Measurements from ENCODE around the gene RNF146. TPM values are rescaled to one million over a fixed set of nuclear protein-coding genes. Genes with fewer than 3 reads are reported as not detected.

Gene RNF146
- total and polyA plus RNA-seq, 2 of the 13 experiments (the other 11 are each of a cell fraction or from before 2014, with no cell fraction given), result 18.8 to 27.6 TPM

DNA sequence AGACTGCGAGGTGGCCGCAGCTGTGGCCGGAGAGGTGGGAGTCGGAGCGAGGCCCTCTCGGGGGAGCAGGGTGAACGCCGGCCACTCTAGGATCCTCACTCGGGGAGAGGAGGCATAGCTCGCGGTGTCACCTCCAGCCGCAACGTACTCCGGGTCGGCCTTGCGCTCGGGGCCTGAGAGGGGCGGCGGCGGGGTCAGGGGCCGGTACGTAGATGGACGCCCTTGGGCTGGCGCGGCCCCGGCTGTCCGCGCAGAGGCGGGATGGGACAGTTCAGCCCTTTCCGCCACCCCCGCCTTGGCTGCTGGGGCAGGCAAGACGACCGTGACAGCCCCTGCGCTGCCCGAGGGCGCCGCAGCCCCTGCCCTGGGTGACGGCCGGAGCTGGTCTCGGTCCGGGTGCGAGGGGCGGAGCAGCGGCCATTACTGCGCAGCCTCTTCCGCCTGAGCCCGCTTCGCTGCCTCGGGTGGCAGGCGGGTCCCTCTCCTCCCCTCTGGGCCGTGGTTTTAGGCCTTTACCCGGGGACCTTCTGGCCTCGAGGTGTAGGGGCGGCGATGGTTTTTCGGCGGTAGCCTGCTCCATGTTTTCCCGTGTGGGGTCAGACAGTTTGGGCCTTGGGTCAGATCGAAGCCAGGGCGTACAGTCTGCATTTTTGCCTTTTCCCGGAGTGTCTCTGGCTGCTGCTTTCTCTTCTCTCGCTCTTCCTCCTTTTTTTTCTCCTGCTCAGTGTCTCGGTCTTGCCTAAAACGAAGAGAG, 405 bp downstream of the RNF146 start (continued):
- TF ChIP-seq, protein P1, sequence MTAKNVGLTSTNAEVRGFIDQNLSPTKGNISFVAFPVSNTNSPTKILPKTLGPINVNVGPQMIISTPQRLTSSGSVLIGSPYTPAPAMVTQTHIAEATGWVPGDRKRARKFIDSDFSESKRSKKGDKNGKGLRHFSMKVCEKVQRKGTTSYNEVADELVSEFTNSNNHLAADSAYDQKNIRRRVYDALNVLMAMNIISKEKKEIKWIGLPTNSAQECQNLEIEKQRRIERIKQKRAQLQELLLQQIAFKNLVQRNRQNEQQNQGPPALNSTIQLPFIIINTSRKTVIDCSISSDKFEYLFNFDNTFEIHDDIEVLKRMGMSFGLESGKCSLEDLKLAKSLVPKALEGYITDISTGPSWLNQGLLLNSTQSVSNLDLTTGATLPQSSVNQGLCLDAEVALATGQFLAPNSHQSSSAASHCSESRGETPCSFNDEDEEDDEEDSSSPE (CRISPR knock-in tag; IDR thresholded peaks at IDR 0.05), result peak; percentile 10; the same call in 1 of the 2 replicates
- no peak for TF ChIP-seq KLF13 (CRISPR knock-in tag; IDR thresholded peaks at IDR 0.05)
- no peak for TF ChIP-seq ZNF839 (CRISPR knock-in tag; IDR thresholded peaks at IDR 0.05; ENCODE audit: borderline replicate concordance)
- TF ChIP-seq SP5 (CRISPR knock-in tag; IDR thresholded peaks at IDR 0.05; ENCODE audit: borderline replicate concordance, low read depth), result peak; percentile 94
- TF ChIP-seq RFX1 (IDR thresholded peaks at IDR 0.05), result no peak
- TF ChIP-seq MTF1 (CRISPR knock-in tag; IDR thresholded peaks at IDR 0.05), result no peak
- TF ChIP-seq SATB2 (CRISPR knock-in tag; IDR thresholded peaks at IDR 0.05), result no peak
- TF ChIP-seq, protein P2, sequence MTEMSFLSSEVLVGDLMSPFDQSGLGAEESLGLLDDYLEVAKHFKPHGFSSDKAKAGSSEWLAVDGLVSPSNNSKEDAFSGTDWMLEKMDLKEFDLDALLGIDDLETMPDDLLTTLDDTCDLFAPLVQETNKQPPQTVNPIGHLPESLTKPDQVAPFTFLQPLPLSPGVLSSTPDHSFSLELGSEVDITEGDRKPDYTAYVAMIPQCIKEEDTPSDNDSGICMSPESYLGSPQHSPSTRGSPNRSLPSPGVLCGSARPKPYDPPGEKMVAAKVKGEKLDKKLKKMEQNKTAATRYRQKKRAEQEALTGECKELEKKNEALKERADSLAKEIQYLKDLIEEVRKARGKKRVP (CRISPR knock-in tag; IDR thresholded peaks at IDR 0.05), result no peak; a peak in 1 of 4 replicates
- TF ChIP-seq ZNF709 (CRISPR knock-in tag; IDR thresholded peaks at IDR 0.05), result peak; percentile 82; the same call in 1 of the 2 replicates
- TF ChIP-seq SNAI1 (CRISPR knock-in tag; IDR thresholded peaks at IDR 0.05; ENCODE audit: borderline replicate concordance), result no peak; the same call in 1 of the 2 replicates
- no peak for TF ChIP-seq ZNF629 (CRISPR knock-in tag; conservative IDR thresholded peaks at IDR 0.05)
- no peak for TF ChIP-seq CENPX (CRISPR knock-in tag; IDR thresholded peaks at IDR 0.05)
- no peak; the same call in 1 of the 2 replicates for TF ChIP-seq HMG20A (CRISPR knock-in tag; IDR thresholded peaks at IDR 0.05; ENCODE audit: borderline replicate concordance)
- TF ChIP-seq, protein P3, sequence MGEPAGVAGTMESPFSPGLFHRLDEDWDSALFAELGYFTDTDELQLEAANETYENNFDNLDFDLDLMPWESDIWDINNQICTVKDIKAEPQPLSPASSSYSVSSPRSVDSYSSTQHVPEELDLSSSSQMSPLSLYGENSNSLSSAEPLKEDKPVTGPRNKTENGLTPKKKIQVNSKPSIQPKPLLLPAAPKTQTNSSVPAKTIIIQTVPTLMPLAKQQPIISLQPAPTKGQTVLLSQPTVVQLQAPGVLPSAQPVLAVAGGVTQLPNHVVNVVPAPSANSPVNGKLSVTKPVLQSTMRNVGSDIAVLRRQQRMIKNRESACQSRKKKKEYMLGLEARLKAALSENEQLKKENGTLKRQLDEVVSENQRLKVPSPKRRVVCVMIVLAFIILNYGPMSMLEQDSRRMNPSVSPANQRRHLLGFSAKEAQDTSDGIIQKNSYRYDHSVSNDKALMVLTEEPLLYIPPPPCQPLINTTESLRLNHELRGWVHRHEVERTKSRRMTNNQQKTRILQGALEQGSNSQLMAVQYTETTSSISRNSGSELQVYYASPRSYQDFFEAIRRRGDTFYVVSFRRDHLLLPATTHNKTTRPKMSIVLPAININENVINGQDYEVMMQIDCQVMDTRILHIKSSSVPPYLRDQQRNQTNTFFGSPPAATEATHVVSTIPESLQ (CRISPR knock-in tag; conservative IDR thresholded peaks at IDR 0.05), result no peak
- TF ChIP-seq, protein P4, sequence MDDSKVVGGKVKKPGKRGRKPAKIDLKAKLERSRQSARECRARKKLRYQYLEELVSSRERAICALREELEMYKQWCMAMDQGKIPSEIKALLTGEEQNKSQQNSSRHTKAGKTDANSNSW (CRISPR knock-in tag; IDR thresholded peaks at IDR 0.05; ENCODE audit: borderline replicate concordance), result peak; percentile 91; the same call in 1 of the 2 replicates
- TF ChIP-seq PHF8 (CRISPR knock-in tag; IDR thresholded peaks at IDR 0.05), result peak; percentile 99
- TF ChIP-seq LCORL (IDR thresholded peaks at IDR 0.05), result no peak
- peak; percentile 71; the same call in 1 of the 2 replicates for TF ChIP-seq LCORL (CRISPR knock-in tag; IDR thresholded peaks at IDR 0.05)
- peak; percentile 82 for TF ChIP-seq ATF7-NPFF (CRISPR knock-in tag; IDR thresholded peaks at IDR 0.05; ENCODE audit: low read depth)
- TF ChIP-seq, protein P5, sequence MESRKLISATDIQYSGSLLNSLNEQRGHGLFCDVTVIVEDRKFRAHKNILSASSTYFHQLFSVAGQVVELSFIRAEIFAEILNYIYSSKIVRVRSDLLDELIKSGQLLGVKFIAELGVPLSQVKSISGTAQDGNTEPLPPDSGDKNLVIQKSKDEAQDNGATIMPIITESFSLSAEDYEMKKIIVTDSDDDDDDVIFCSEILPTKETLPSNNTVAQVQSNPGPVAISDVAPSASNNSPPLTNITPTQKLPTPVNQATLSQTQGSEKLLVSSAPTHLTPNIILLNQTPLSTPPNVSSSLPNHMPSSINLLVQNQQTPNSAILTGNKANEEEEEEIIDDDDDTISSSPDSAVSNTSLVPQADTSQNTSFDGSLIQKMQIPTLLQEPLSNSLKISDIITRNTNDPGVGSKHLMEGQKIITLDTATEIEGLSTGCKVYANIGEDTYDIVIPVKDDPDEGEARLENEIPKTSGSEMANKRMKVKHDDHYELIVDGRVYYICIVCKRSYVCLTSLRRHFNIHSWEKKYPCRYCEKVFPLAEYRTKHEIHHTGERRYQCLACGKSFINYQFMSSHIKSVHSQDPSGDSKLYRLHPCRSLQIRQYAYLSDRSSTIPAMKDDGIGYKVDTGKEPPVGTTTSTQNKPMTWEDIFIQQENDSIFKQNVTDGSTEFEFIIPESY (CRISPR knock-in tag; IDR thresholded peaks at IDR 0.05), result no peak
- no peak; the same call in 1 of the 2 replicates for TF ChIP-seq ZNF83 (CRISPR knock-in tag; IDR thresholded peaks at IDR 0.05; ENCODE audit: borderline replicate concordance)
- peak; percentile 45 for TF ChIP-seq ZNF264 (CRISPR knock-in tag; IDR thresholded peaks at IDR 0.05)
- TF ChIP-seq, protein P6, sequence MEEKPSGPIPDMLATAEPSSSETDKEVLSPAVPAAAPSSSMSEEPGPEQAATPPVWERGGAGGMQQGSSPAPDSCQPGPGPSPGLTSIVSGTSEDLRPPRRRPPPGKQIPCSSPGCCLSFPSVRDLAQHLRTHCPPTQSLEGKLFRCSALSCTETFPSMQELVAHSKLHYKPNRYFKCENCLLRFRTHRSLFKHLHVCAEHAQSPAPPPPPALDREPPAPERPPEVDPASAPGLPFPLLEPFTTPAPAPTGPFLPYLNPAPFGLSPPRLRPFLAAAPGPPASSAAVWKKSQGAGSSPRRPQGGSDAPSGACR (CRISPR knock-in tag; IDR thresholded peaks at IDR 0.05), result peak; percentile 77
- peak; percentile 58 for TF ChIP-seq ZNF746 (CRISPR knock-in tag; IDR thresholded peaks at IDR 0.05)
